Suprapubic skin (tissue), 4 donors: ENCODE results near the gene GNB3. TPM values are rescaled to one million over a fixed set of nuclear protein-coding genes. Genes with fewer than 3 reads are reported as not detected.

Source experiments
- DNase-seq, 2 donors: peaks; one replicate each; pipeline ENCODE4 v3.0.0-alpha.2; 2019; ENCODE audit warnings: low spot score in 2 of 2
- H3K27ac ChIP-seq: fragments of 200-600 bp; sonication (generic); one replicate; pipeline ENCODE4 v1.5.1; 2019
- H3K27me3 ChIP-seq: fragments of 200-600 bp; sonication (generic); one replicate; pipeline ENCODE4 v1.5.1; 2019
- H3K36me3 ChIP-seq: fragments of 200-600 bp; sonication (generic); one replicate; pipeline ENCODE4 v1.5.1; 2019
- H3K4me1 ChIP-seq: fragments of 200-600 bp; sonication (generic); one replicate; pipeline ENCODE4 v1.5.1; 2019
- H3K4me3 ChIP-seq: fragments of 200-600 bp; sonication (generic); one replicate; pipeline ENCODE4 v1.5.1; 2019; ENCODE audit warnings: mild to moderate bottlenecking
- H3K9me3 ChIP-seq: fragments of 200-600 bp; sonication (generic); one replicate; pipeline ENCODE4 v1.5.1; 2019
- EP300 ChIP-seq: sonication (generic); formaldehyde crosslinking; IDR thresholded peaks from one replicate; pipeline ENCODE4 v1.6.1; 2017; ENCODE audit warnings: antibody characterized with exemption
- POLR2A ChIP-seq, 2 donors: fragments of 450-650 bp; IDR thresholded peaks; one replicate each; pipeline ENCODE4 v1.6.1; 2017; ENCODE audit warnings: antibody characterized with exemption in 2 of 2, mild to moderate bottlenecking in 2 of 2, moderate library complexity in 2 of 2
- POLR2AphosphoS5 ChIP-seq, 3 donors: sonication (generic); formaldehyde crosslinking; IDR thresholded peaks; one replicate each; pipeline ENCODE4 v1.6.1; 2017; ENCODE audit warnings: antibody characterized with exemption in 3 of 3
- WGBS: methylation state at CpG from one replicate; pipeline ENCODE4 v1.1.5; 2018; 5-methylcytosine and 5-hydroxymethylcytosine counted together
- total RNA-seq, 4 donors: library from RNA; depleted of rRNA; stranded (reverse); fragments of >200 nt; gene quantifications; one replicate each; pipeline ENCODE4 v1.1.0, GENCODE V29; 2016
- TF ChIP-seq, protein P1 (sequence below), 2 donors: fragments of 200-600 bp in 1 of 2; fragments of 450-650 bp in 1 of 2; sonication (generic) in 1 of 2; IDR thresholded peaks; one replicate each; pipeline ENCODE4 v1.5.1; 2016 to 2019; ENCODE audit warnings: antibody characterized with exemption in 2 of 2, mild to moderate bottlenecking in 1 of 2, moderate library complexity in 1 of 2

GNB3 gene
- total RNA-seq, 4 donors from 2014 or later = 0.72 to 1.5 (median 1.4) TPM; not detected in 1

- TF ChIP-seq, protein P1, sequence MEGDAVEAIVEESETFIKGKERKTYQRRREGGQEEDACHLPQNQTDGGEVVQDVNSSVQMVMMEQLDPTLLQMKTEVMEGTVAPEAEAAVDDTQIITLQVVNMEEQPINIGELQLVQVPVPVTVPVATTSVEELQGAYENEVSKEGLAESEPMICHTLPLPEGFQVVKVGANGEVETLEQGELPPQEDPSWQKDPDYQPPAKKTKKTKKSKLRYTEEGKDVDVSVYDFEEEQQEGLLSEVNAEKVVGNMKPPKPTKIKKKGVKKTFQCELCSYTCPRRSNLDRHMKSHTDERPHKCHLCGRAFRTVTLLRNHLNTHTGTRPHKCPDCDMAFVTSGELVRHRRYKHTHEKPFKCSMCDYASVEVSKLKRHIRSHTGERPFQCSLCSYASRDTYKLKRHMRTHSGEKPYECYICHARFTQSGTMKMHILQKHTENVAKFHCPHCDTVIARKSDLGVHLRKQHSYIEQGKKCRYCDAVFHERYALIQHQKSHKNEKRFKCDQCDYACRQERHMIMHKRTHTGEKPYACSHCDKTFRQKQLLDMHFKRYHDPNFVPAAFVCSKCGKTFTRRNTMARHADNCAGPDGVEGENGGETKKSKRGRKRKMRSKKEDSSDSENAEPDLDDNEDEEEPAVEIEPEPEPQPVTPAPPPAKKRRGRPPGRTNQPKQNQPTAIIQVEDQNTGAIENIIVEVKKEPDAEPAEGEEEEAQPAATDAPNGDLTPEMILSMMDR (IDR thresholded peaks at IDR 0.05) = no peak
- no peak for TF ChIP-seq POLR2A (IDR thresholded peaks at IDR 0.05)
- TF ChIP-seq POLR2AphosphoS5 (IDR thresholded peaks at IDR 0.05) = no peak
- TF ChIP-seq EP300 = no peak
- Histone ChIP-seq H3K36me3 (peaks cover 18% of the 10 kb centered on the region), H3K27me3 (no peaks in the 10 kb centered on the region), H3K9me3 (no peaks in the 10 kb centered on the region), H3K4me3 (no peak overlapping the region), H3K4me1 (peaks cover 26% of the 10 kb centered on the region), H3K27ac (no peak overlapping the region)
- 98% methylated on average over 4 of the region's 4 CpGs for WGBS
- no peak for DNase-seq
Observed at GRCh38 chr12:6832125-6832524, 8.6 kb upstream of the GNB3 start.

- H3K9me3 ChIP-seq = no peaks in the 10 kb centered on the region
- no peak for DNase-seq
- peaks cover 29% of the 10 kb centered on the region for H3K36me3 ChIP-seq
- no peaks in the 10 kb centered on the region for H3K27me3 ChIP-seq
- TF ChIP-seq POLR2A (IDR thresholded peaks at IDR 0.05) = no peak
- TF ChIP-seq EP300 = no peak
- TF ChIP-seq, protein P1 (IDR thresholded peaks at IDR 0.05) = no peak
- no peak for TF ChIP-seq POLR2AphosphoS5 (IDR thresholded peaks at IDR 0.05)
- peaks cover 14% of the 10 kb centered on the region for H3K4me1 ChIP-seq
- H3K27ac ChIP-seq = no peak overlapping the region
- no peak overlapping the region for H3K4me3 ChIP-seq
- 92% methylated on average over 3 of the region's 6 CpGs for WGBS
Observed at GRCh38 chr12:6833189-6833890, 7.4 kb upstream of the GNB3 start.

GRCh38 chr12:6834254-6834653, 6.5 kb upstream of the GNB3 start:
- H3K27me3 ChIP-seq = no peaks in the 10 kb centered on the region
- peaks cover 39% of the 10 kb centered on the region for H3K36me3 ChIP-seq
- H3K4me3 ChIP-seq = no peak overlapping the region
- DNase-seq = no peak
- WGBS = 52% methylated on average over 1 of the region's 1 CpG
- H3K9me3 ChIP-seq = no peaks in the 10 kb centered on the region
- H3K27ac ChIP-seq = no peak overlapping the region
- TF ChIP-seq, protein P1 (IDR thresholded peaks at IDR 0.05) = no peak
- TF ChIP-seq POLR2A (IDR thresholded peaks at IDR 0.05) (no peak), EP300 (no peak), POLR2AphosphoS5 (IDR thresholded peaks at IDR 0.05) (no peak)
- H3K4me1 ChIP-seq = peaks cover 7% of the 10 kb centered on the region

DNA sequence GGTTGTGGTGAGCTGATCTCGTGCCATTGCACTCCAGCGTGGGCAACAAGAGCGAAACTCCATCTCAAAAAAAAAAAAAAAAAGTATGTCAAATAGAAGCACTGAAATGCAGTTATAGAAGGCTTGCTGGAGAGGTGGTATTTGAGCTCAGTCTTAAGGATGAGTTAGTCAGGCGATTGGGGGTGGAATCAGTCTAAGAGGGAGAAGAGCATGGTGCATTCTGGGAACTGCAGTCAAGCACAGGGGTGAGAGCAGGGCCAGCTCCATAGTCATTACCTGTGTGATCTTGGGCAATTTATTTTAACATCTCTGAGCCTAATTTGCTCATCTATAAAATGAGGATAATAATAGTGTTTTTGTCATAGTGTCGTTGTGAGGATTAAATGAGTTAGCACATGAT, 5.9 kb upstream of the GNB3 start:
- Histone ChIP-seq H3K36me3 (peaks cover 45% of the 10 kb centered on the region), H3K27ac (no peak overlapping the region), H3K4me3 (no peak overlapping the region), H3K27me3 (no peaks in the 10 kb centered on the region), H3K4me1 (peaks cover 1% of the 10 kb centered on the region), H3K9me3 (no peaks in the 10 kb centered on the region)
- 83% methylated on average over 5 of the region's 5 CpGs for WGBS
- DNase-seq = no peak
- TF ChIP-seq POLR2A (IDR thresholded peaks at IDR 0.05) = no peak
- TF ChIP-seq EP300 = no peak
- TF ChIP-seq POLR2AphosphoS5 (IDR thresholded peaks at IDR 0.05) = no peak
- TF ChIP-seq, protein P1 (IDR thresholded peaks at IDR 0.05) = no peak

DNA sequence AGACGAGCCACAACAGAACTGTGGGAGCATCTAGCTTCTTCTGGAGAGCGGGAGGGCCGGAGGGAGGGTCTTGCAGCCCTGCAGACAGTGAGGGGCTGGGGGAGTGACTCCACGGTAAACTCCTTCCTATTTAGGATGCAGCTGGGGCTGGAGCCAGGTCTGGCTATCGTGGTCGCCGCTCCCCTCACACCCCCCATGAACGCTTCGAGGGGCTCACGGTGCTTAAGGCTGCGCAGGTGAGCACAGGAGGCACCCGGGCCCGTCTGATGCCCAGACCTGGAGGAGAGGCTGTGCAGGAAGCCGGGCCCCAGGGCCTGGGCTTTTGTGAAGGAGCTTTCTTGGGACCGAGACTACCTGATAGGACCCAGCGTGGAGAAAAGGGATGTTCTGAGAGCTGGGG, 3.9 kb upstream of the GNB3 start:
- Histone ChIP-seq H3K27me3 (no peaks in the 10 kb centered on the region), H3K4me1 (no peaks in the 10 kb centered on the region), H3K9me3 (no peaks in the 10 kb centered on the region), H3K4me3 (no peak overlapping the region), H3K36me3 (peaks cover 44% of the 10 kb centered on the region), H3K27ac (no peak overlapping the region)
- WGBS = 87% methylated on average over 13 of the region's 16 CpGs
- TF ChIP-seq POLR2A (IDR thresholded peaks at IDR 0.05) = no peak
- TF ChIP-seq, protein P1 (IDR thresholded peaks at IDR 0.05) = no peak
- TF ChIP-seq POLR2AphosphoS5 (IDR thresholded peaks at IDR 0.05) = no peak
- no peak for TF ChIP-seq EP300
- no peak for DNase-seq
